Measurements from ENCODE around the gene XRCC5.

GRCh38 chr2:216233281-216233995 is 124.3 kb downstream of the XRCC5 start:
- TF ChIP-seq EZH2 (IDR thresholded peaks at IDR 0.05; ENCODE audit: low read length, missing control alignments) (no peak), CTCF (conservative IDR thresholded peaks at IDR 0.05 in 1 of 2, IDR thresholded peaks at IDR 0.05 in 1 of 2; ENCODE audit: low read depth in 1 of 2, low read length in 2 of 2) (no peak)
